ENCODE measurements around the gene NEMF.

NEMF gene

GRCh38 chr14:49767270-49767570 lies 85.4 kb downstream of the NEMF start:
- TF ChIP-seq POLR2AphosphoS5 (IDR thresholded peaks at IDR 0.05; ENCODE audit: low read depth, low read length) = no peak
- no peak for TF ChIP-seq SIN3A (IDR thresholded peaks at IDR 0.05; ENCODE audit: borderline replicate concordance, insufficient read depth, low read length)

DNA sequence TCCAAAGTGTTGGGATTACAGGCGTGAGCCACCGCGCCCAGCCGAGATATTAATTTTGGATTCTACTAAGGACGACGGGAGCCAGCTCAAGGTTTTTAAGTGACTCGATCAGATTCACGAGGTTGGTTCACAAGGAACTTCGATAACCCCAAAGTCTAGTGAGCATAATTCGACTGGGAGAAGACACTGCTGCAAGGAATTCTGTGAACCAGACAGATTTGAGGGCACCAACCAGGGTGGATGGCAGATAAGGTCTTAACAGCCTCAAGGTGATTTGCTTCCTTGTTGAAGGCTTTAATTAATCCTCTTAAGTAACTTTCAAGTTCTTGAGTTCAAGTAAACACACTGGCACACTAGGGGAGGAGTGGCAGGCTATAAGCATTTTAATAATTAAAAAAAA lies 85.7 kb downstream of the NEMF start:
- TF ChIP-seq SIN3A (IDR thresholded peaks at IDR 0.05; ENCODE audit: borderline replicate concordance, insufficient read depth, low read length) (no peak), FOXP2 (optimal IDR thresholded peaks at IDR 0.05; ENCODE audit: borderline replicate concordance, extremely low read depth, extremely low read length, insufficient read depth) (no peak)

DNA sequence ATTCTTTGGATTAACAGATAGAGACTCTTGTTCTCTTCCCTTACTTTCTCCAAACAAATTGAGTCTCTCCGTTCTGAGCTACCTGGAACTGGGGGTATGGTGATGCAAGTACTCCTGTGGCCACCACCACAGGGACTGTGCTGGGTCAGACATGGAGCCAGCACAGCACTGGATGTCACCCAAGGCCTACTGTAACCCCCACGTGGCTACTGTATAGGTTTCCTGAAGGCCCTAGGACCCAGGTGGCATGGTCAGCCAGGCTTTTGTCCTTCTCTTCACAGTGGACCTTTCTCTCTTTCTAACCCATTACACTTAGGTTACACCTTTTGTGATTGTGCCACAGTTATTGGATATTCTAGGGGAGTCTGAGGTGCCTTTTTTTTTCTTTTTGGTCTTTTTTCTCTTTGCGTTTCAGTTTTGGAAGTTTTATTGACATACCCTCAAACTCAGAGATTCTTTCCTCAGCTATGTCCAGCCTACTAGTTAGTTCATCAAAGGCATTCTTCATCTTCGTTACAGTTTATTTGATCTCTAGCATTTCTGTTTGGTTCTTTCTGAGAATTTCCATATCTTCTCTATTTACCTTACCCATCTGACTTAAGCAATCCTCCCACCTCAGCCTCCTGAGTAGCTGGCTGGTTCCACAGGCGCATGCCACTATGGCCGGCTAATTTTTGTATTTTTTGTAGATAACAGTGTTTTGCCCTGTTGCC lies 90.6 kb downstream of the NEMF start:
- TF ChIP-seq TAF1 (IDR thresholded peaks at IDR 0.05; ENCODE audit: borderline replicate concordance, insufficient read depth, low read length) = no peak
- TF ChIP-seq, protein P1, sequence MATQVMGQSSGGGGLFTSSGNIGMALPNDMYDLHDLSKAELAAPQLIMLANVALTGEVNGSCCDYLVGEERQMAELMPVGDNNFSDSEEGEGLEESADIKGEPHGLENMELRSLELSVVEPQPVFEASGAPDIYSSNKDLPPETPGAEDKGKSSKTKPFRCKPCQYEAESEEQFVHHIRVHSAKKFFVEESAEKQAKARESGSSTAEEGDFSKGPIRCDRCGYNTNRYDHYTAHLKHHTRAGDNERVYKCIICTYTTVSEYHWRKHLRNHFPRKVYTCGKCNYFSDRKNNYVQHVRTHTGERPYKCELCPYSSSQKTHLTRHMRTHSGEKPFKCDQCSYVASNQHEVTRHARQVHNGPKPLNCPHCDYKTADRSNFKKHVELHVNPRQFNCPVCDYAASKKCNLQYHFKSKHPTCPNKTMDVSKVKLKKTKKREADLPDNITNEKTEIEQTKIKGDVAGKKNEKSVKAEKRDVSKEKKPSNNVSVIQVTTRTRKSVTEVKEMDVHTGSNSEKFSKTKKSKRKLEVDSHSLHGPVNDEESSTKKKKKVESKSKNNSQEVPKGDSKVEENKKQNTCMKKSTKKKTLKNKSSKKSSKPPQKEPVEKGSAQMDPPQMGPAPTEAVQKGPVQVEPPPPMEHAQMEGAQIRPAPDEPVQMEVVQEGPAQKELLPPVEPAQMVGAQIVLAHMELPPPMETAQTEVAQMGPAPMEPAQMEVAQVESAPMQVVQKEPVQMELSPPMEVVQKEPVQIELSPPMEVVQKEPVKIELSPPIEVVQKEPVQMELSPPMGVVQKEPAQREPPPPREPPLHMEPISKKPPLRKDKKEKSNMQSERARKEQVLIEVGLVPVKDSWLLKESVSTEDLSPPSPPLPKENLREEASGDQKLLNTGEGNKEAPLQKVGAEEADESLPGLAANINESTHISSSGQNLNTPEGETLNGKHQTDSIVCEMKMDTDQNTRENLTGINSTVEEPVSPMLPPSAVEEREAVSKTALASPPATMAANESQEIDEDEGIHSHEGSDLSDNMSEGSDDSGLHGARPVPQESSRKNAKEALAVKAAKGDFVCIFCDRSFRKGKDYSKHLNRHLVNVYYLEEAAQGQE (IDR thresholded peaks at IDR 0.05; ENCODE audit: insufficient read depth in 1 of 2, low read depth in 2 of 2, low read length in 2 of 2) = no peak
- no peak for TF ChIP-seq SIN3A (IDR thresholded peaks at IDR 0.05; ENCODE audit: borderline replicate concordance, insufficient read depth, low read length)
- no peak for TF ChIP-seq FOXP2 (optimal IDR thresholded peaks at IDR 0.05; ENCODE audit: borderline replicate concordance, extremely low read depth, extremely low read length, insufficient read depth)
- no peak for TF ChIP-seq POLR2AphosphoS5 (IDR thresholded peaks at IDR 0.05; ENCODE audit: low read depth, low read length)

DNA sequence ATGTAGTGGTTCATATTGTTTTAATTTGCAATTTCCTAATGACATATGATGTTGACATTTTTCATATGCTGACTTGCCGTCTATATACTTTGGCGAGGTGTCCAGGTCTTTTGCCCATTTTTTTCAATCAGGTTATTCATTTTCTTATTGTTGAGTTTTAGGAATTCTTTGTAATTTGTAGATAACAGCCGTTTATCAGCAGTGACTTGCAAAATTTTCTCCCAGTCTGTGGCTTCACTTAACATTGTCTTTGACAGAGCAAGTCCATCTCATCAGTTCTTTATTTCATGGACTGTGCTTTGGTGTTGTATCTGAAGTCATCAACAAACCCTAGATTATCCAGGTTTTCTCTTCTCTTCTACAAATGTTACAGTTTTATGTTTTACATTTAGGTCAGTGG lies 97.2 kb downstream of the NEMF start:
- TF ChIP-seq POLR2AphosphoS5 (IDR thresholded peaks at IDR 0.05; ENCODE audit: low read depth, low read length) = no peak
- TF ChIP-seq FOXP2 (optimal IDR thresholded peaks at IDR 0.05; ENCODE audit: borderline replicate concordance, extremely low read depth, extremely low read length, insufficient read depth) = no peak
- no peak for TF ChIP-seq SIN3A (IDR thresholded peaks at IDR 0.05; ENCODE audit: borderline replicate concordance, insufficient read depth, low read length)
- TF ChIP-seq, protein P1 (IDR thresholded peaks at IDR 0.05; ENCODE audit: insufficient read depth in 1 of 2, low read depth in 2 of 2, low read length in 2 of 2) = no peak
- no peak for TF ChIP-seq TAF1 (IDR thresholded peaks at IDR 0.05; ENCODE audit: borderline replicate concordance, insufficient read depth, low read length)

DNA sequence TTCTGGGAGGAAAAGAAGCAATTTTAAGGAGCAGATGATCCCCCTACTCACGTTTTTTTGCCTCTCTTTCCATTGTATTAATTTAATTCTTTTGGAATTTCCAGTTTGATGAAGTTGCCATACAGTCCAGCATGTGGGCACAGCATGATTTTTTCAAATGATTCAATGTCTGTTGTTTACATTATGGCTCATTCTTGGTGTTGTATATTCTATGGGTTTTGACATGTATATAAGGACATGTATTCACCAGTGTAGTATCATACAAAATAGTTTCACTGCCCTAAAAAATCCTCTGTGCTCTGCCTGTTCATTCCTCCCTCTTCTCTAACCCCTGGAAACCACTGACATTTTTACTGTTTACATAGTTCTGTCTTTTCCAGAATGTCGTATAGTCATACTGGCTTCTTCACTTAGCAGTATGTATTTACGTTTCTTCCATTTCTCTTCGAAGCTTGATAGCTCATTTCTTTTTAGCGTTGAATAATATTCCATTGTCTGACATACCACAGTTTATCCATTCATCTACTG lies 98.0 kb downstream of the NEMF start:
- TF ChIP-seq TAF1 (IDR thresholded peaks at IDR 0.05; ENCODE audit: borderline replicate concordance, insufficient read depth, low read length) = no peak
- TF ChIP-seq SIN3A (IDR thresholded peaks at IDR 0.05; ENCODE audit: borderline replicate concordance, insufficient read depth, low read length) = no peak

- TF ChIP-seq SIN3A (IDR thresholded peaks at IDR 0.05; ENCODE audit: borderline replicate concordance, insufficient read depth, low read length) (no peak), POLR2AphosphoS5 (IDR thresholded peaks at IDR 0.05; ENCODE audit: low read depth, low read length) (no peak), FOXP2 (optimal IDR thresholded peaks at IDR 0.05; ENCODE audit: borderline replicate concordance, extremely low read depth, extremely low read length, insufficient read depth) (no peak), TAF1 (IDR thresholded peaks at IDR 0.05; ENCODE audit: borderline replicate concordance, insufficient read depth, low read length) (no peak)
- TF ChIP-seq, protein P1 (IDR thresholded peaks at IDR 0.05; ENCODE audit: insufficient read depth in 1 of 2, low read depth in 2 of 2, low read length in 2 of 2) = no peak
Measured at GRCh38 chr14:49745191-49745590, 107.4 kb downstream of the NEMF start.

Measured in PFSK-1 (cell line).